SK-N-MC (cell line): ENCODE measurements around the gene ALX4.

Source experiments
- DNase-seq: peaks from one replicate; pipeline ENCODE4 v3.0.0-alpha.2; 2011; ENCODE audit warnings: low read depth, low spot score
- H3K27ac ChIP-seq: fragments of 200-600 bp; sonication (generic); 2 replicates; pipeline ENCODE4 v1.5.1; 2016; ENCODE audit warnings: mixed run types
- H3K36me3 ChIP-seq: fragments of 200-600 bp; sonication (generic); 2 replicates; pipeline ENCODE4 v1.6.1; 2017; ENCODE audit warnings: antibody characterized with exemption, low read length, mixed read lengths; ENCODE audit not compliant: insufficient read depth
- H3K4me3 ChIP-seq: fragments of 200-600 bp; sonication (generic); 2 replicates; pipeline ENCODE4 v1.5.1; 2016
- H3K9ac ChIP-seq: fragments of 200-600 bp; sonication (generic); 2 replicates; pipeline ENCODE4 v1.8.0; 2017; ENCODE audit warnings: mixed run types, mixed read lengths; ENCODE audit not compliant: insufficient read length
- H3K9me3 ChIP-seq: fragments of 200-600 bp; sonication (generic); 2 replicates; pipeline ENCODE4 v1.6.1; 2017; ENCODE audit warnings: low read depth, mild to moderate bottlenecking, antibody characterized with exemption, low read length, moderate library complexity, mixed read lengths
- EZH2 ChIP-seq: fragments of 200-600 bp; sonication (generic); IDR thresholded peaks from one replicate; pipeline ENCODE4 v1.6.1; 2017; ENCODE audit warnings: antibody characterized with exemption
- FOXP2 ChIP-seq: optimal IDR thresholded peaks from 2 replicates; pipeline ENCODE3; 2011; ENCODE audit warnings: mild to moderate bottlenecking, moderate library complexity; ENCODE audit not compliant: insufficient read depth; ENCODE audit errors: extremely low read length, control extremely low read depth
- POLR2AphosphoS5 ChIP-seq: IDR thresholded peaks from 2 replicates; pipeline ENCODE4 v1.6.1; 2012; ENCODE audit warnings: mild to moderate bottlenecking, low read depth, low read length, borderline replicate concordance

ALX4 gene

DNA sequence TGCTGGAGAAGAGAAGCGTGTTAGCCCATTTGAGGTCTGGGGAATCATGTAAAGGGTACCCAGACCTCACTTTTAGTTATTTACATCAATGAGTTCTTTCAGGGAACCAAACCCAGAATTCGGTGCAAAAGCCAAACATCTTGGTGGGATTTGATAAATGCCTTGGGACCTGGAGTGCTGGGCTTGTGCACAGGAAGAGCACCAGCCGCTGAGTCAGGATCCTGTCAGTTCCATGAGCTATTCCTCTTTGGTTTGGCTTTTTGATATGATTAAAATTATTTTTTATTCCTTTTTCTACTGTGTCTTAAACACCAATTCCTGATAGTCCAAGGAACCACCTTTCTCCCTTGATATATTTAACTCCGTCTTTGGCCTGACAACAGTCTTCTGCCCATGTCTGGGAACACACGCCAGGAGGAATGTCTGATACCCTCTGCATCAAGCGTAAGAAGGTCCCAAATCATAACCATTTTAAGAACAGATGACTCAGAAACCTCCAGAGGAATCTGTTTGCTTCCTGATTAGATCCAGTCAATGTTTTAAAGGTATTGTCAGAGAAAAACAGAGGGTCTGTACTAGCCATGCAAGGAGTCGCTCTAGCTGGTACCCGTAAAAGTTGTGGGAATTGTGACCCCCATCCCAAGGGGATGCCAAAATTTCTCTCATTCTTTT is 65.2 kb downstream of the ALX4 start:
- Histone ChIP-seq H3K36me3 (peaks cover 10% of the 10 kb centered on the region; the same call in 1 of the 2 replicates), H3K4me3 (no peak overlapping the region), H3K27ac (no peak overlapping the region), H3K9me3 (no peaks in the 10 kb centered on the region), H3K9ac (no peak overlapping the region)
- DNase-seq = no peak
- TF ChIP-seq EZH2 = no peak
- TF ChIP-seq FOXP2 = no peak
- TF ChIP-seq POLR2AphosphoS5 = no peak

DNA sequence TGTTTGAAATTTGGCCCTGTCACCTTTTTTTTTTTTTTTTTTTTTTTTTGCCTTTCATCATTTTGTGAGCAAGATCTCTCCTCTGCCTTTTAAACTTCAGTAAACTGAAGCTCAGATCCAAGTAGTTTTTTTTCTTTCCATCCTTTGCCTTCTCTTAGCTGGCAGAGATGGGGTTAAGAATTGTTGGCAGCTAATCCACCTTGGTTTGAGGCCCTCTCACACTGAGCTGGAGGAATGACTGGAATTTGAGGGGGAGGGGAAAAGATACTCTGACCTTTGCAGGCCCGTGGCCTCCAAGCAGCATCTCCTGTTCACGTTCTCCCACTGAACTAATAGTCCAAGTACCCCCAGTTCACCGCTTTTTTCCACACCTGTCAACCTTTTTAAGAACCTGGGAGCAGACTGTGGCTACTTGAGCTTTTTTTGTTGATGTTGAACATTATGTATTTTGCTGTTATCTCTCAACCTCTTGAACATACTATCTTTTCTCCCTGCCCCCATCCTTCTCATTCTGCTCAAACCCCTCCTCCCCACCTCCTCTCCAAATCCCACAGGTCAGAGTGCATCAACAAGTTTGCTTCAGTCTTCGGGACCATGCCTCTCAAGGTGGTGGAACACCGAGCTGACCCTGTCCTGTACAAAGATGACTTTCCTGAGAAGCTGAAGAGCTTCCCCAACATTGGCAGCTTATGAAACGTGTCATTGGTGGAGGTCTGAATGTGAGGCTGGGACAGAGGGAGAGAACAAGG is 66.2 kb downstream of the ALX4 start:
- no peak for DNase-seq

DNA sequence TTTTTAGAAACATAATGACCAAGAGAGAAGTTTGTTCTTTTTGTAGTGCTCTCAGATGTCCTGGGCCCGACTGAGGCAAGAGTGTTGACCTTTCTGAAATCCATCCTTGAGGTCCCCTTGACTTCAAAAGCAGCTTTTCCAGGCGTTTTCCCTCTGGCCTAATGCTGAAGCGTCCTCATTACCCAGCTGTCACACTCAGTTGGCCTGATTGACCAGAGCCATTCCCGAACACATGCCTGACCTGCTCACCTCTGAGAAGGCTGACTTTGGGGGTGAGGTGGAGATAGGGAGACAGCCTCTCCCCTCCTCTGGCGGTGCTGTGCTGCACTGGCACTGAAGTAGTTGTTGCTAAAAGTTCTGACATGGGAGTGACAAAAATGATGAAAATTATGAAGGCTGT is 66.9 kb downstream of the ALX4 start:
- no peak overlapping the region for H3K9ac ChIP-seq
- H3K4me3 ChIP-seq = no peak overlapping the region
- TF ChIP-seq FOXP2 = no peak
- TF ChIP-seq POLR2AphosphoS5 = no peak
- no peak for TF ChIP-seq EZH2
- peaks cover 10% of the 10 kb centered on the region; the same call in 1 of the 2 replicates for H3K36me3 ChIP-seq
- H3K27ac ChIP-seq = no peak overlapping the region
- no peaks in the 10 kb centered on the region for H3K9me3 ChIP-seq
- no peak for DNase-seq

More for the DNA sequence above, 66.2 kb downstream of the ALX4 start:
- Histone ChIP-seq H3K36me3 (peaks cover 10% of the 10 kb centered on the region; the same call in 1 of the 2 replicates), H3K4me3 (no peak overlapping the region), H3K9me3 (no peaks in the 10 kb centered on the region), H3K27ac (no peak overlapping the region), H3K9ac (no peak overlapping the region)
- no peak for TF ChIP-seq FOXP2
- no peak for TF ChIP-seq EZH2
- no peak for TF ChIP-seq POLR2AphosphoS5

DNA sequence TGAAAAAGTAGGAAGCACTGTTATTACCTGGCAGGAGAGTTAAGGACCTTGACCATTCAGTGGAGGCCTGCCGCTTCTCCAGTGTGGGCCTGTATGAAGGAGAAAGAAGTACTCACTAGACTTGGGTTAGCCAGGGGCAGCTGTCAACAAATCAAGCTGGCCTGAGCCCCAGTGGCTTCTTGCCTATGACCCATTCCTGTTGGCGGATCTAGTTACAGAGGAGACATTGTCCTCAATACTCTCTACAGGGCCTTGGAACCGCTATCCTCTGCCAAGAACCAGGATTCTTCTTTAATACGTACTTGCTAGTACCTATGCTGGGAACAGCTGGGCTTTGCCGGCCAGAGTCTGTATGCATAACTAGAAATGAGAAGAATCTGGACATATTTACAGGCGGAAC is 68.1 kb downstream of the ALX4 start:
- no peak for DNase-seq
- Histone ChIP-seq H3K27ac (no peak overlapping the region), H3K4me3 (no peak overlapping the region), H3K36me3 (peaks cover 10% of the 10 kb centered on the region; the same call in 1 of the 2 replicates), H3K9me3 (no peaks in the 10 kb centered on the region), H3K9ac (no peak overlapping the region)
- no peak for TF ChIP-seq POLR2AphosphoS5
- no peak for TF ChIP-seq EZH2
- TF ChIP-seq FOXP2 = no peak

DNA sequence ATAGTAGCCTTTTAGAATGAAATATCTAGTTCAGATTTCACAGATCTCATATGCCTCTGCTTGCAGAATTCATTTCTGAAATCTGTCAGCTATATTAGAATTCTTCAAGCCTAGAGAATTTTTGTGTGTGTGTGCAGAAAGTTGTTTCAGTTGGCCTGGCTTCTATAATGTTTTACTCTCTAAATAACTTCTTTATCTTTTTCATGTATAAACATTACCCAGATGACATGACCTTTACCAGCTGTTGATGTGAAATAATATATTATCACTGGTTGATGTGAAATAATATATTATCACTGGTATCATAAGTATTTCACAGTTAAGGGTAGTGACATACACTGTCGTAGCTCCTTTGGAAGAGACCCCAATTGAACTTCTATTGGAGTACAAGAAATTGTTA is 72.8 kb downstream of the ALX4 start:
- TF ChIP-seq EZH2 = no peak
- no peak for TF ChIP-seq POLR2AphosphoS5
- no peak for TF ChIP-seq FOXP2
- DNase-seq = no peak
- Histone ChIP-seq H3K9ac (no peak overlapping the region), H3K4me3 (no peak overlapping the region), H3K36me3 (peaks cover 8% of the 10 kb centered on the region; the same call in 1 of the 2 replicates), H3K27ac (no peak overlapping the region), H3K9me3 (no peaks in the 10 kb centered on the region)

DNA sequence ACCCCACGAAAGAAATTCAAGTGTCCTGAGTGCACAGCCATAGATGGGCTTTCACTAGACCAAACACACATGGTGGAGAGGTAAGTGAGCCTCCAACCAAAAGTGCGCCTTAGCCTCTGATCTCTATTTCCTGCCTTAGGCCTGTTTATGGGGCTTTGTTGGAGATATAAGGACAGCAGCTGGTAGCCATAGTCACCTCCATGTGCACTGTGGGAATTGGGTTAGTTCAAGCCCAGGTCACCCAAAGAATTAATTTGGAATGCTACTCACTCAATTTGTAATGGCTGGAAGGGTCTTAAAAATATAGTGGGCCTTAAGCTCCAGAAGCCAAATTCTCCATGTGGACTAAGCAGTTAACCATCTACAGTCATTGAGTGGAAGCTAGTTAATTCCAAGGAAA is 73.6 kb downstream of the ALX4 start:
- TF ChIP-seq FOXP2 = no peak
- TF ChIP-seq EZH2 = no peak
- TF ChIP-seq POLR2AphosphoS5 = no peak
- DNase-seq = no peak
- Histone ChIP-seq H3K27ac (no peak overlapping the region), H3K9ac (no peak overlapping the region), H3K9me3 (no peaks in the 10 kb centered on the region), H3K36me3 (peaks cover 4% of the 10 kb centered on the region; the same call in 1 of the 2 replicates), H3K4me3 (no peak overlapping the region)

DNA sequence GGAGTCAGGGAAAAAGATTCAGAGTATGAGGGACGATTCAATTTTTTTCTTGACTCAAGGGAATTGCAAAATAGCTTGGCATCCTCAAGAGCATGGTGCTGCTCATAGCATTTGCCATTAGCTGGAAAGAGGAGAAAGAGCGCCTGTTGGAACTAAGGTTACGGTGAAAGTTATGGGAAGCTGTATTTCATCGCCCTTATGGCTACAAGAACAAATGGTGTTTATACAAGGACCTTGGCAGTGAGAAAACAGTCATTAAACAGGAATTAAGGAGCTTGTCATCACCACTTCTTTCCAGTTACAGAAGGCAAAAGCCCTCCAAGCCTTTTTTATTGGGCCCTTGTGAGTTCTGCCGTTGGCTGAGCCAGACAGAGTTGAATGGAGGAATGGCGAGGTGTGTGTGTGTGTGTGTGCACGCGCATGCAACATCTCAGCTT is 74.2 kb downstream of the ALX4 start:
- no peak for DNase-seq
- H3K27ac ChIP-seq = no peak overlapping the region
- H3K36me3 ChIP-seq = peaks cover 4% of the 10 kb centered on the region; the same call in 1 of the 2 replicates
- no peaks in the 10 kb centered on the region for H3K9me3 ChIP-seq
- TF ChIP-seq FOXP2 (no peak), EZH2 (no peak), POLR2AphosphoS5 (no peak)
- H3K4me3 ChIP-seq = no peak overlapping the region
- H3K9ac ChIP-seq = no peak overlapping the region

DNA sequence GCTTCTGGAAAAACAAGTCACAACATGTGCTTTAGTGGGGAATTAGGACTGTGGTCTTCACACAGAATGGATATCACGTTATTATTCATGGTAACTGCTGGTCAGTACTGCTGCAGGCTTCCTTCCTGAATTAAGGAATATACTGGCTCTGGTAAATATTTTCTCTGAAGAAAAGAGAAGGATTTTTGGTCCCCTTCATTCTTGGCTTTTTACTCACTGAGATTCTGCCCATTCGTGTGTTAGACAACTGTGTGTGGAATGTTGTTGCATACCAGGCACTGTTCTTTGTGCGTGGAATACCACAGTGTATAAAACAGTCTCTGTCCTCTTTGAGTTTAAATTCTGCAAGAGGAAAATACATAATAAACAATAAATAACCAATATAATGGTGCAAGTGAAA is 80.3 kb downstream of the ALX4 start:
- H3K27ac ChIP-seq = no peak overlapping the region

DNA sequence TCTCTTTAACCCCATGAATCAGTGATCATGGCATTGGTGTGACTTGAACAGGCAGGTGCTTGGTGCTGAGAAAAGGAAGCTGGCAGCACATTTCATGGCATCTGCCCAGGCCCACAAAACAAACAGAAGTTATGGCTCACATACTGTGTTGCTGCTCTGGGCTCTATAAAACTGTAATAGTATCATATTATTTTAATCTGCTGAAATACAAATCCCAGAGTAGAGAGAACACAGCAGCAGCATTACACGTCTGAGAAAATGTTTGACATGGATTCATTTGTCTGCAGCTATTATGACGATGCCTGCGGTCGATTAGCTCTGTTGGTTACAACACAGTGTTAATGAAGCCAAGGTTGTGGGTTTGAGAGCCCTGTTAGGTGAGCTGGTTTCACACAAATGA is 80.8 kb downstream of the ALX4 start:
- no peak overlapping the region for H3K4me3 ChIP-seq
- no peak for DNase-seq
- no peak overlapping the region for H3K9ac ChIP-seq
- no peaks in the 10 kb centered on the region for H3K9me3 ChIP-seq
- H3K36me3 ChIP-seq = no peaks in the 10 kb centered on the region
- H3K27ac ChIP-seq = no peak overlapping the region
- no peak for TF ChIP-seq EZH2
- TF ChIP-seq FOXP2 = no peak
- no peak for TF ChIP-seq POLR2AphosphoS5

More for the DNA sequence above, 80.3 kb downstream of the ALX4 start:
- no peak overlapping the region for H3K4me3 ChIP-seq
- DNase-seq = no peak
- H3K9ac ChIP-seq = no peak overlapping the region
- no peaks in the 10 kb centered on the region for H3K36me3 ChIP-seq
- TF ChIP-seq POLR2AphosphoS5 (no peak), FOXP2 (no peak), EZH2 (no peak)
- no peaks in the 10 kb centered on the region for H3K9me3 ChIP-seq
